HepG2 (cell line): Measurements from ENCODE around the gene BCAS3. TPM values are rescaled to one million over a fixed set of nuclear protein-coding genes. Genes with fewer than 3 reads are reported as not detected.

Experiments
- ATF7-NPFF ChIP-seq: sonication (generic); formaldehyde crosslinking; IDR thresholded peaks from 2 replicates; pipeline ENCODE4 v1.8.1; 2023; ENCODE audit warnings: mild to moderate bottlenecking, low read depth, missing genetic modification reagents, moderate library complexity
- ATM ChIP-seq: fragments of 450-650 bp; IDR thresholded peaks from 2 replicates; pipeline ENCODE4 v1.7.1; 2017; ENCODE audit warnings: mild to moderate bottlenecking, borderline replicate concordance
- FOXK1 ChIP-seq: sonication (generic); formaldehyde crosslinking; IDR thresholded peaks from 2 replicates; pipeline ENCODE4 v1.4.0; 2020; ENCODE audit warnings: low read depth, missing genetic modification reagents, borderline replicate concordance
- FOXO1 ChIP-seq: sonication (generic); formaldehyde crosslinking; IDR thresholded peaks from 2 replicates; pipeline ENCODE4 v1.4.0; 2020; ENCODE audit warnings: missing genetic modification reagents
- GFI1 ChIP-seq: sonication (generic); formaldehyde crosslinking; IDR thresholded peaks from 2 replicates; pipeline ENCODE4 v1.5.0; 2020; ENCODE audit warnings: missing genetic modification reagents, mild to moderate bottlenecking, borderline replicate concordance
- KAT8 ChIP-seq: IDR thresholded peaks from 2 replicates; pipeline ENCODE4 v1.6.1; 2016; ENCODE audit warnings: missing genetic modification reagents, missing compliant biosample characterization
- NFYC ChIP-seq: IDR thresholded peaks from 2 replicates; pipeline ENCODE4 v1.6.1; 2016; ENCODE audit warnings: missing genetic modification reagents, missing compliant biosample characterization
- ONECUT2 ChIP-seq: sonication (generic); formaldehyde crosslinking; IDR thresholded peaks from 2 replicates; pipeline ENCODE4 v1.4.0; 2020; ENCODE audit warnings: missing genetic modification reagents
- RNF2 ChIP-seq: fragments of 450-650 bp; conservative IDR thresholded peaks from 2 replicates; pipeline ENCODE4 v1.6.1; 2016; ENCODE audit warnings: low read depth
- SIX1 ChIP-seq: sonication (generic); formaldehyde crosslinking; IDR thresholded peaks from 2 replicates; pipeline ENCODE4 v1.4.0; 2020; ENCODE audit warnings: missing genetic modification reagents, borderline replicate concordance
- SRSF1 ChIP-seq: fragments of 200-400 bp; formaldehyde crosslinking; optimal IDR thresholded peaks from 2 replicates; pipeline ENCODE3; 2017; ENCODE audit warnings: mild to moderate bottlenecking, low read depth, low read length, moderate library complexity
- TBP ChIP-seq: sonication (generic); formaldehyde crosslinking; IDR thresholded peaks from 2 replicates; pipeline ENCODE4 v1.5.0; 2020; ENCODE audit warnings: missing genetic modification reagents
- U2AF1 ChIP-seq: fragments of 200-400 bp; formaldehyde crosslinking; optimal IDR thresholded peaks from 2 replicates; pipeline ENCODE3; 2017; ENCODE audit warnings: mild to moderate bottlenecking, low read depth, low read length
- ZNF101 ChIP-seq: sonication (generic); formaldehyde crosslinking; IDR thresholded peaks from 2 replicates; pipeline ENCODE4 v1.4.0; 2020; ENCODE audit warnings: mild to moderate bottlenecking, low read depth, missing genetic modification reagents, borderline replicate concordance
- ZNF124 ChIP-seq: sonication (generic); formaldehyde crosslinking; IDR thresholded peaks from 2 replicates; pipeline ENCODE4 v1.4.0; 2020; ENCODE audit warnings: missing genetic modification reagents
- ZNF569 ChIP-seq: sonication (generic); formaldehyde crosslinking; IDR thresholded peaks from 2 replicates; pipeline ENCODE4 v1.5.0; 2020; ENCODE audit warnings: mild to moderate bottlenecking, missing genetic modification reagents, moderate library complexity, borderline replicate concordance
- ZNF572 ChIP-seq: sonication (generic); formaldehyde crosslinking; IDR thresholded peaks from 2 replicates; pipeline ENCODE4 v1.5.1; 2020; ENCODE audit warnings: mild to moderate bottlenecking, missing genetic modification reagents
- polyA plus RNA-seq, 8 experiments: library from polyadenylated mRNA; depleted of rRNA in 3 of 8; stranded (reverse) in 7 of 8; unstranded in 1 of 8; fragments of >200 nt; fragmentation: Illumina TruSeq in 4 of 8; extraction: Trizol in 4 of 8; gene quantifications; 2 replicates each; pipeline versions ENCODE4 v1.2.1 to v1.2.3, GENCODE V29; 2011 to 2016; ENCODE audit warnings: low read depth in 4 of 8, missing spikeins in 1 of 8, mixed read lengths in 1 of 8; ENCODE audit not compliant: insufficient read depth in 1 of 8
- total RNA-seq, 5 experiments: library from RNA; depleted of rRNA; stranded (reverse); fragments of >200 nt; fragmentation: Illumina TruSeq; extraction: Trizol; gene quantifications; 2 replicates each; pipeline ENCODE4 v1.2.3, GENCODE V29; 2016; ENCODE audit warnings: low read depth in 1 of 5
- TF ChIP-seq, protein P1 (sequence below): sonication (generic); formaldehyde crosslinking; conservative IDR thresholded peaks from 2 replicates; pipeline ENCODE4 v1.8.0; 2022; ENCODE audit warnings: missing genetic modification reagents
- TF ChIP-seq, protein P2 (sequence below): IDR thresholded peaks from 2 replicates; pipeline ENCODE4 v1.6.1; 2016; ENCODE audit warnings: mild to moderate bottlenecking, missing biosample characterization, missing genetic modification reagents
- TF ChIP-seq, protein P3 (sequence below): sonication (generic); formaldehyde crosslinking; IDR thresholded peaks from 2 replicates; pipeline ENCODE4 v1.5.1; 2020; ENCODE audit warnings: missing genetic modification reagents, mild to moderate bottlenecking, borderline replicate concordance
- TF ChIP-seq, protein P4 (sequence below): IDR thresholded peaks from 2 replicates; pipeline ENCODE4 v1.6.1; 2012; ENCODE audit warnings: low read depth, low read length, improper control_type of control experiment
- TF ChIP-seq, protein P5 (sequence below): sonication (generic); formaldehyde crosslinking; IDR thresholded peaks from 2 replicates; pipeline ENCODE4 v1.8.1; 2023; ENCODE audit warnings: mild to moderate bottlenecking, inconsistent platforms, moderate library complexity, missing genetic modification reagents, borderline replicate concordance

BCAS3 gene
- total and polyA plus RNA-seq, 2 of the 13 experiments (the other 11 are each of a cell fraction or from before 2014, with no cell fraction given) = 10.7 to 11.2 TPM

DNA sequence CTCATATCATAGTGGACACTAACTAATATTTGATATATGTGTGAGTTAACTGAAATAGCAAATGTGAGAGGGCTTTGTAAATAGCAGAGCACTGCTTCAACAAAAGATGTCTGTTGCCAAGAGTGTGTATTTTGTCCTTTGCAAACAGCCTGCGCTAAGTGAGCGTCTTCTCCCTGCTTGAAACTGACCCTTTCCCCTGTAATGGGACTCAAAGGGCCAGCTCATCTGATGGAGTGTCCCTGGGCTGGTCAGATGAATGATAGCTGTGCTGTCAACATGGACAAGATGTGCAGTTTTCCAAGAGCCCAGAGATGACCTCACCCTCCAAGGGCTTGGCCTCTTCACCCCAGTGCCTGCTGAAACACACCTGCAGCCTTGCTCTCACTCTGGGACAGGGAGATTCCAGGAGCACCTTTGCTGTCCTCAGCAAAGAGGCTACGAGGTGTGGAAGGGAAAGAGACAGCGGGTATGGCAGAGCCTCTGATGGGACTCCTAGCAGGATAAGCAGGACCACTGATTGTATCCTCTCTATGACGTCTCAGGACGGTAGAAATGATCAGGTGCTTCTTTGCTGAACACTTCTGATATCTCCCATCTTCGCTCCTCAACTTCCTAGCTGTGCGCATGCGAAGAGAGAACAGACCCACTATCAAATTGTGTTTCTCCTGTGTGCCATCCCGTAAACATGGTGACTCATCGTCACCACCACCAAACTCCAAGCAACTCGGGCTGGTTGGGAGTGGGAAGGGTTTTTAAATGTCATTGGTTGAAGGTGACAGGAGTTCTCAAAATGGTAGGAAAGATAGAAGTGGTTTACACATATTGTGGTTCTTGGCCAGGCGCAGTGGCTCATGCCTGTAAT, 686.2 kb downstream of the BCAS3 start (continued):
- TF ChIP-seq, protein P1, sequence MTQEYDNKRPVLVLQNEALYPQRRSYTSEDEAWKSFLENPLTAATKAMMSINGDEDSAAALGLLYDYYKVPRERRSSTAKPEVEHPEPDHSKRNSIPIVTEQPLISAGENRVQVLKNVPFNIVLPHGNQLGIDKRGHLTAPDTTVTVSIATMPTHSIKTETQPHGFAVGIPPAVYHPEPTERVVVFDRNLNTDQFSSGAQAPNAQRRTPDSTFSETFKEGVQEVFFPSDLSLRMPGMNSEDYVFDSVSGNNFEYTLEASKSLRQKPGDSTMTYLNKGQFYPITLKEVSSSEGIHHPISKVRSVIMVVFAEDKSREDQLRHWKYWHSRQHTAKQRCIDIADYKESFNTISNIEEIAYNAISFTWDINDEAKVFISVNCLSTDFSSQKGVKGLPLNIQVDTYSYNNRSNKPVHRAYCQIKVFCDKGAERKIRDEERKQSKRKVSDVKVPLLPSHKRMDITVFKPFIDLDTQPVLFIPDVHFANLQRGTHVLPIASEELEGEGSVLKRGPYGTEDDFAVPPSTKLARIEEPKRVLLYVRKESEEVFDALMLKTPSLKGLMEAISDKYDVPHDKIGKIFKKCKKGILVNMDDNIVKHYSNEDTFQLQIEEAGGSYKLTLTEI (CRISPR knock-in tag) = no peak
- TF ChIP-seq NFYC = 0 out of 2 replicates have a peak, but pooled peaks have one; percentile 18
- TF ChIP-seq FOXK1 (CRISPR knock-in tag) = peak; percentile 31; the same call in 1 of the 2 replicates
- no peak for TF ChIP-seq RNF2
- no peak for TF ChIP-seq ZNF101 (CRISPR knock-in tag)
- no peak for TF ChIP-seq U2AF1
- TF ChIP-seq SRSF1 = no peak
- peak; percentile 78 for TF ChIP-seq KAT8 (CRISPR knock-in tag)
- no peak for TF ChIP-seq ZNF572 (CRISPR knock-in tag)
- TF ChIP-seq ATM = no peak
- TF ChIP-seq, protein P2, sequence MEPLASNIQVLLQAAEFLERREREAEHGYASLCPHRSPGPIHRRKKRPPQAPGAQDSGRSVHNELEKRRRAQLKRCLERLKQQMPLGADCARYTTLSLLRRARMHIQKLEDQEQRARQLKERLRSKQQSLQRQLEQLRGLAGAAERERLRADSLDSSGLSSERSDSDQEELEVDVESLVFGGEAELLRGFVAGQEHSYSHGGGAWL (CRISPR knock-in tag) = no peak
- no peak for TF ChIP-seq TBP (CRISPR knock-in tag)
- TF ChIP-seq SIX1 (CRISPR knock-in tag) = peak; percentile 60
- no peak for TF ChIP-seq ONECUT2 (CRISPR knock-in tag)
- TF ChIP-seq GFI1 (CRISPR knock-in tag) = peak; percentile 86
- TF ChIP-seq, protein P3, sequence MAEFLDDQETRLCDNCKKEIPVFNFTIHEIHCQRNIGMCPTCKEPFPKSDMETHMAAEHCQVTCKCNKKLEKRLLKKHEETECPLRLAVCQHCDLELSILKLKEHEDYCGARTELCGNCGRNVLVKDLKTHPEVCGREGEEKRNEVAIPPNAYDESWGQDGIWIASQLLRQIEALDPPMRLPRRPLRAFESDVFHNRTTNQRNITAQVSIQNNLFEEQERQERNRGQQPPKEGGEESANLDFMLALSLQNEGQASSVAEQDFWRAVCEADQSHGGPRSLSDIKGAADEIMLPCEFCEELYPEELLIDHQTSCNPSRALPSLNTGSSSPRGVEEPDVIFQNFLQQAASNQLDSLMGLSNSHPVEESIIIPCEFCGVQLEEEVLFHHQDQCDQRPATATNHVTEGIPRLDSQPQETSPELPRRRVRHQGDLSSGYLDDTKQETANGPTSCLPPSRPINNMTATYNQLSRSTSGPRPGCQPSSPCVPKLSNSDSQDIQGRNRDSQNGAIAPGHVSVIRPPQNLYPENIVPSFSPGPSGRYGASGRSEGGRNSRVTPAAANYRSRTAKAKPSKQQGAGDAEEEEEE = no peak
- no peak for TF ChIP-seq ATF7-NPFF (CRISPR knock-in tag)
- peak; percentile 95 for TF ChIP-seq FOXO1 (CRISPR knock-in tag)
- TF ChIP-seq, protein P4, sequence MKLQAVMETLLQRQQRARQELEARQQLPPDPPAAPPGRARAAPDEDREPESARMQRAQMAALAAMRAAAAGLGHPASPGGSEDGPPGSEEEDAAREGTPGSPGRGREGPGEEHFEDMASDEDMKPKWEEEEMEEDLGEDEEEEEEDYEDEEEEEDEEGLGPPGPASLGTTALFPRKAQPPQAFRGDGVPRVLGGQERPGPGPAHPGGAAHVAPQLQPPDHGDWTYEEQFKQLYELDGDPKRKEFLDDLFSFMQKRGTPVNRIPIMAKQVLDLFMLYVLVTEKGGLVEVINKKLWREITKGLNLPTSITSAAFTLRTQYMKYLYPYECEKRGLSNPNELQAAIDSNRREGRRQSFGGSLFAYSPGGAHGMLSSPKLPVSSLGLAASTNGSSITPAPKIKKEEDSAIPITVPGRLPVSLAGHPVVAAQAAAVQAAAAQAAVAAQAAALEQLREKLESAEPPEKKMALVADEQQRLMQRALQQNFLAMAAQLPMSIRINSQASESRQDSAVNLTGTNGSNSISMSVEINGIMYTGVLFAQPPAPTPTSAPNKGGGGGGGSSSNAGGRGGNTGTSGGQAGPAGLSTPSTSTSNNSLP = peak; percentile 67; the same call in 1 of the 2 replicates
- 0 out of 2 replicates have a peak, but pooled peaks have one; percentile 59 for TF ChIP-seq ZNF124 (CRISPR knock-in tag)
- no peak for TF ChIP-seq ZNF569 (CRISPR knock-in tag)
- TF ChIP-seq, protein P5, sequence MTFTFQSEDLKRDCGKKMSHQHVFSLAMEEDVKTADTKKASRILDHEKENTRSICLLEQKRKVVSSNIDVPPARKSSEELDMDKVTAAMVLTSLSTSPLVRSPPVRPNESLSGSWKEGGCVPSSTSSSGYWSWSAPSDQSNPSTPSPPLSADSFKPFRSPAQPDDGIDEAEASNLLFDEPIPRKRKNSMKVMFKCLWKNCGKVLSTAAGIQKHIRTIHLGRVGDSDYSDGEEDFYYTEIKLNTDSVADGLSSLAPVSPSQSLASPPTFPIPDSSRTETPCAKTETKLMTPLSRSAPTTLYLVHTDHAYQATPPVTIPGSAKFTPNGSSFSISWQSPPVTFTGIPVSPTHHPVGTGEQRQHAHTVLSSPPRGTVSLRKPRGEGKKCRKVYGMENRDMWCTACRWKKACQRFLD = no peak
